Measurements from ENCODE around the gene OGA.

The OGA gene

DNA sequence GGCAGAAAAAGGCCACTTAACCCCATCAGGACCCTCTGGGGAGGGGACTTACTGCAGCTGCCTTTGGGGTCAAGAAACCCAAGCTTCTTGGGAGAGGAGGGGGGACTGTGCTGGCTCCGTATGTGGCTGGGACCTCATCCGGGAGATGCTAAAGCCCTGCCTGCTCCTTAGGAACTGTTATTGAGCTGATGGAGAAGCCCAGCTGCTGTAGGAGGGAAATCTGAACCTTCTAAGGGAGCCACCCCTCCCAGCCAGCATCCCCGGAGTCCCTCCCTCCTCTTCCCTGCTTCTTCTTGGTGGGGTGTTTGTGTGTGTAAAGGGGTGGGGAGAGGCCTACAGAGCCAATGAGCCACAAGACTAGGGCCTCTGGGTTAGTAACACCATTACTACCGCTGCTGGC lies 17.1 kb upstream of the OGA start:
- DNase-seq (ENCODE audit: low spot score) = no peak

- DNase-seq (ENCODE audit: low spot score) = no peak
Observed at GRCh38 chr10:101834341-101834740, 16.1 kb upstream of the OGA start.

DNA sequence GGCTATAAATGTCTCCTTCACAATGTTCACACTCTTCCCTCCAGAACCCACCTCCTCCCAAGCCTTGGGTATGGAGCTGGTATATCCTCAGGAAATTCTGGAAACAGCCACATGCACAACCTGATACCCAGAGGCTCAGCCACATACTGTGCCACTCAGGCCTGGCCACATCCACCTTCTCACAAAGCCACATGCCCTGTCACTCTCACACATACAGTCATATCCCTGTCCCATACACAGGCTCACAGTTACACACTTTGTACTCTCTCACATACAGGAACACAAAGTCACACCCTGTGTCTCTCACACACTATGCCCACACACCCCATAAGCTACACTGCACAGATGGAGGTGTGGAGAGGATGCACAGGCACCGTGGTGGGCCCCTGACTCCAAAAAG lies 15.2 kb upstream of the OGA start:
- no peak for DNase-seq (ENCODE audit: low spot score)

GRCh38 chr10:101832325-101832771 lies 14.1 kb upstream of the OGA start:
- no peak for DNase-seq (ENCODE audit: low spot score)

- DNase-seq (ENCODE audit: low spot score) = no peak
Observed at GRCh38 chr10:101831169-101831811, 13.0 kb upstream of the OGA start.

DNA sequence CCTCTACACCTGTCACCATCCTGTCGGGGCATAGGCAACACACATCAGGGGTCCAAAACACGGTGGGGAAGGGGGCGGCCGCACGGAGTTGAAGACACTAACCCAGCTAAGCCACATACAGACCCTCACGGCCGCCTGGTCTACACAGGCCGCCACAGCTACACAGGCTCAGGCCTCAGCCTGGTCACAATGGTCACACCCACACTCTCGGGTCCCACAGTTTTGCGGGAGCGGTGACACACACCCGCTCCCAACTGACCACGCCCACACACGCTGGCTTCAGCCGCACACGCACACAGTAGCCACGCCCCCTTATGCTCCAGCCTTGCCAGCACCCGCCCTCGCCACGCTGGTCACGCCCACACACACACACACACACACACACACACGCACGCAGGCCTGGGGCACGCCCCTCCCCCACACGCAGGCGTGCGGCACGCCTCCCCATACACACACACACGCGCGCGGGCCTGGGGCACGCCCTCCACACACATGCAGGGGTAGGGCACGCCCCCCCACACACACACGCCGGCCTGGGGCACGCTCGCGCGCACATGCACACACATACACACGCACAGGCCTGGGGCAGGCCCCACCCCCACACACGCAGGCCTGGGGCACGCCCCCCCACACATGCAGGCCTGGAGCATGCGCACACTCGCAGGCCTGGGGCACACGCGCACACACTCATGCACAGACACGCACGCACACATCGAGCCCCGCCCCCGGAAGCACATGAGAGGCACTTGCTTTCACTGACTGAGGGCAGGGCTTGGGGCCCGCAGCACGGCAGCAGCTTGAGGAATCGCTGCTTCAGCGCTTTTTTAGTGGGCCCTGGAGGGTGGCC lies 12.3 kb upstream of the OGA start:
- DNase-seq (ENCODE audit: low spot score) = peak; percentile 98

GRCh38 chr10:101829561-101830315 lies 11.5 kb upstream of the OGA start:
- DNase-seq (ENCODE audit: low spot score) = no peak

- no peak for DNase-seq (ENCODE audit: low spot score)
Observed at GRCh38 chr10:101828766-101829551, 10.7 kb upstream of the OGA start.

DNA sequence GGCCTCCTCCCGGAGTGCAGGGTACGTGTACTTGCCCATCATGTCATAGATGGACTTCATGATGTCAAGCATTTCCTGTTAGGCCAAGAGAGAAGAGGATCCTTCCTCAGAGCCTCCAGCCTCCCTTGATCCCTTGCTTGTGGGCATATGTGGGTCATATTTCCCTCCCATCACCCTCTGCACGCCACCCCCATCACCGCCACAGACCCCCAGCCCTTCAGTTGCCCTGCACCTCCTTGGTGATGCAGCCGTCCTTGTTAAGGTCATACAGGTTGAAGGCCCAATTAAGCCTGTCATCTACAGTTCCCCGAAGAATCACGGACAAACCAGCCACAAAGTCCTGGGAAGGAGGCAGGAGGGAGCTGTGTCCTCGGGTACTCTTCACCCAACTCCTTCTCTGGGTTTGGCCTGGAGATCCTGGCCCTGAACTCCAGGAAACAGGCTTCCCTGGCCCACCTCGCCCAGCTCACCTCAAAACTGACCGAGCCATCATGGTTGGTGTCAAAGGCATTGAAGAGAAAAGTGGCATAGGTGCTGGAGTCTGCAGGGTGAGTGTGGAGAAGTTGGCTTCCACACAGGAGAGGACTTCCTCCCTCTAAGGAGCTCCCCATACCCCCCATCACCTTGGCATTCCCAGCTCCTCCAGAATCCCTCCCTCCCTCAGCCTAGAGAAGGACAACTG lies 9.8 kb upstream of the OGA start:
- no peak for DNase-seq (ENCODE audit: low spot score)

GRCh38 chr10:101826852-101827434 lies 8.7 kb upstream of the OGA start:
- peak; percentile 1 for DNase-seq (ENCODE audit: low spot score)

DNA sequence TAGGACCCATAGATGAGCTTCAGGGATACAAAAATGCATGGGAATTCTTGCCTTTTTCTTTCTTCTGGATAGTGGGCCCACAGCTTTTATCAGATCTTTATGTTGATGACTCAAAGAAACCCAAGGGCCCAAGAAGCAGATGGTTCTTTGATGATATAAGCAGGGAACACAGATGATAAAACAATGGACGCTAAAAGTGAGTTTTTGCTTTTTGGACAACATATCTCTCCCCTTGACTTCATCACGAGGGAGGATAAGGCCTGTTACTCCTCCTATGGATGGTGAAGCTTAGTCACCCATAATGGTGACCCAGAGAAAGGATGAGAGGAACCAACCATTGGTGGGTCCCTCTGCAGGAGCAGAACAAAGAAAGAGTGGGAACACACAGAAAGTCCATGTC lies 6.5 kb upstream of the OGA start:
- DNase-seq (ENCODE audit: low spot score) = no peak

GRCh38 chr10:101818872-101819633 lies 809 bp upstream of the OGA start:
- no peak for DNase-seq (ENCODE audit: low spot score)

DNA sequence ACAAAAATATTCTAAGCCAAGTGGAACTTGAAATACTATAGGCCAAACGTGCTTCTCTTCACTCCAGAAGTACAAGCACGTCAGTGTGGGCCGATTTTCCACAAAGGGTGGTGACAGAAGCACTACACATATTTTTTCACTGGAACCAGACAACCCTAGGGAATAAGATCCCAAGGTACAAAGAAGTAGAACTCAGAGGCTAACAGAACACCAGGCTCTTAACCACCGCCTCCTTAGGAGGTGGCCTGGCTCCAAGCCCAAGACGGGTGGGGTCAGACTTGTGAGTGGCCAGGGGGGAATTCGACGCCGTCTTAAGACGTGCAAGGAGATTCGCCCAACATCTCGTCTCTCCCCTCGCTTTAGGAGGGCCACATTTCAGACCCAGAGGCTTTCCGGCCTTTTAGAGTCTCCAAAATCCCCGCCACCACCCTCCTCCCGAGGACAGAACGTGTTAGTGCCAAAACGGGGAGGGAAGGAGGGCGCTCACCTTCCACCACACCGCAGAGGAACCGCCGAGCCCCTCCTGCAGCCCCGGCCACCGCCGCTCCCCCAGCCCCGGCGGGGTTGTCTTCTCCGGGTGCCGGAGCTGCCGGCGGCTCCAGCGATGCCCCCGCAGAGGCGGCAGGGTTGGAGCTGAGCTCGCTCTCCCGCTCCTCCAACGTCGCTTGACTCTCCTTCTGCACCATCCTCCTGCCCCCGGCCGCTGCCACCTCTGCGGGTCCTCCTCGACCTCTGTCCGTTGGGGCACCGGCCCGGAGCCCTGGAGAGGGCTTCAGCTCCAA lies 716 bp downstream of the OGA start:
- peak; percentile 86 for DNase-seq (ENCODE audit: low spot score)

DNA sequence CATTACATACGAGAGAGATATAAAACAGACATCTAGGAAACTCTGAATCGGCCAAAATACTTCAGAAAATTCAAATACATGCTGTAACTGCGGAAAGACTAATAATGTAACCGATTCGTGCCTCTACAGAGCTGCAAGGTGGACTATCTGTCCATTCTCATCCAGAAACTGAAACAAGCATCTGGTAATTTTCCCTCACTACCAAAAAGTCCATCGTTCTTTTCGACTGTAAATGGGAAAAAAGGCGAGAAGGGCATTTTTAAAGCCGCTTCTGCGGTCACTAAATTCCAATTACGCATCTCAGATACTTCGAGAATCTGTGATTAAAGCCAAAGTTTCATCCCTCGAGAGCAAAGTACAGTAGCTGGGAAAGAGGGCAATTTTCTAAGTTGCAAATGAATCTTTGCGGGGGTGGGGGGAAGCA lies 1.3 kb downstream of the OGA start:
- DNase-seq (ENCODE audit: low spot score) = no peak

DNA sequence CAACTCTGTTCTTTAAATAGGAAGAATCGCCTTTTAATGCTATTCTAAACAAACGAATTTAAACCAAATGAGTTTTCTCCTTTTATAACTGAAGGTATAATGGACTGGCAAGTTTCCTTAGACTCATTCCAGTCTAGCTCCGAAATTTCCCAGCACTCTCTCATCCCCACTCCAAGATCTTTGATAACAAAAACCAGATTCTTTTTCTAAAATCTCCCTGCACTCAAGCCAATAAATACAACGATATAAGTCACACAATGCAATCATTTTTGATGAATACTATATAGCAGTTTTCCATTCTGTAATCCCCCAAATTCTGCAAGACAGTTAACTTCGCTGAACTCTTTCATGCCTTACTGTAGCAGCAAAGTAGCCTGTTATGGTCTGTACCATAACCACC lies 1.9 kb downstream of the OGA start:
- no peak for DNase-seq (ENCODE audit: low spot score)

DNA sequence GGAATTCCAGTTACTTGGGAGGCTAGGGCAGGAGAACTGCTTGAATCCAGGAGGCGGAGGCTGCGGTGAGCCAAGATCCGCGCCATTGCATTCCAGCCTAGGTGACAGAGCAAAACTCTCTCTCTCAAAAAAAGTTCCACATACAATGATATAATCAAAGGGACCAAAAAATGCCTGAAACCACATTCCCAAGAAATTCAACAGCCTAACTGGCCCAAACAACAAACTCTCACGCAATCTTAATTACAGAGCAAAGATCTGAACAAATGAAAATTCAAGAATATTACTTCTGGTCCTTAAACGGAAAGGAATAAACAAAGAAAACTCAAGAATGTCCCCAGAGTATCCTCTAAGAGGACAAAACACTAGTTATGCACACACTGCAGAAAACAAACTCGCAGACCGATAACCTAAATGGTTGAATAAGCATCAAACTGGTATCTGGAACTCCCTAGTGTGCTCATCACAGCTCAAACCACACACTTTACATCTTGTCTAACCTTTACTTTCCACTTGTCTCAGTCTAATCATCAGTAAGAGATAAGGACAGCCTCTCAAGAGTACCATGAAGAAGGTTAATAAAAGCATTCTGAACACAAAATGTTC lies 3.7 kb downstream of the OGA start:
- no peak for DNase-seq (ENCODE audit: low spot score)

- DNase-seq (ENCODE audit: low spot score) = no peak
Observed at GRCh38 chr10:101812606-101813005, 5.6 kb downstream of the OGA start.

GRCh38 chr10:101807158-101807557 lies 11.1 kb downstream of the OGA start:
- DNase-seq (ENCODE audit: low spot score) = no peak

GRCh38 chr10:101803511-101803910 lies 14.7 kb downstream of the OGA start:
- no peak for DNase-seq (ENCODE audit: low spot score)
